DMS153 treated with DMSO at 0.1 percent for 48 hours (cell line): ENCODE data around the gene TSPAN17.

Experiments
- DNase-seq: peaks from one replicate; lab custom pipeline; 2025; ENCODE audit not compliant: unreplicated experiment; lab: John Stamatoyannopoulos, UW

The TSPAN17 gene

GRCh38 chr5:176620333-176620981 lies 26.8 kb upstream of the TSPAN17 start:
- no peak for DNase-seq

- no peak for DNase-seq
Measured at GRCh38 chr5:176621661-176622079, 25.6 kb upstream of the TSPAN17 start.

GRCh38 chr5:176624142-176624541 lies 23.1 kb upstream of the TSPAN17 start:
- DNase-seq = no peak

- no peak for DNase-seq
Measured at GRCh38 chr5:176624938-176625337, 22.3 kb upstream of the TSPAN17 start.

- no peak for DNase-seq
Measured at GRCh38 chr5:176625512-176625911, 21.8 kb upstream of the TSPAN17 start.

- no peak for DNase-seq
Measured at GRCh38 chr5:176625966-176626875, 21.1 kb upstream of the TSPAN17 start.

GRCh38 chr5:176626876-176627236 lies 20.4 kb upstream of the TSPAN17 start:
- DNase-seq = no peak

- no peak for DNase-seq
Measured at GRCh38 chr5:176627582-176627981, 19.7 kb upstream of the TSPAN17 start.

GRCh38 chr5:176628406-176629228 lies 18.7 kb upstream of the TSPAN17 start:
- no peak for DNase-seq

- DNase-seq = no peak
Measured at GRCh38 chr5:176629317-176629852, 17.9 kb upstream of the TSPAN17 start.

- DNase-seq = no peak
Measured at GRCh38 chr5:176629853-176630680, 17.2 kb upstream of the TSPAN17 start, which contains the start of the genes EIF4E1B and SNCB. EIF4E1B (plus strand) TSS chr5:176630675; CDS start chr5:176642788, 12,113 bp downstream. SNCB (minus strand) TSS chr5:176630534; CDS start chr5:176629654, 880 bp downstream.

- DNase-seq = no peak
Measured at GRCh38 chr5:176630681-176631222, 16.5 kb upstream of the TSPAN17 start.

- no peak for DNase-seq
Measured at GRCh38 chr5:176631383-176632200, 15.7 kb upstream of the TSPAN17 start.

GRCh38 chr5:176632745-176633144 lies 14.5 kb upstream of the TSPAN17 start:
- no peak for DNase-seq

- DNase-seq = no peak
Measured at GRCh38 chr5:176633598-176633997, 13.7 kb upstream of the TSPAN17 start.

GRCh38 chr5:176636426-176636825 lies 10.9 kb upstream of the TSPAN17 start:
- DNase-seq = no peak

- DNase-seq = no peak
Measured at GRCh38 chr5:176637556-176637955, 9.7 kb upstream of the TSPAN17 start.

- DNase-seq = no peak
Measured at GRCh38 chr5:176638437-176638836, 8.8 kb upstream of the TSPAN17 start.

- no peak for DNase-seq
Measured at GRCh38 chr5:176639208-176639607, 8.1 kb upstream of the TSPAN17 start.
